ENCODE measurements around the gene TP53TG3F.
"Not testable (repeated sequence)": the region's sequence is repeated elsewhere in the genome, so short reads cannot be mapped to it uniquely, and the experiment has no call there.

Gene TP53TG3F, protein sequence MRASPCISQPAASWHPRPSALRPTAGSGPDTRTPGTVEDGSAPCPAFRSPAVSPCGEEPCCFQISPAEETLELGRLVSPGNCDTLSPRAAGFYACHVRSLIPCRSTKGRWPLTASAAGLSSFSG

DNA sequence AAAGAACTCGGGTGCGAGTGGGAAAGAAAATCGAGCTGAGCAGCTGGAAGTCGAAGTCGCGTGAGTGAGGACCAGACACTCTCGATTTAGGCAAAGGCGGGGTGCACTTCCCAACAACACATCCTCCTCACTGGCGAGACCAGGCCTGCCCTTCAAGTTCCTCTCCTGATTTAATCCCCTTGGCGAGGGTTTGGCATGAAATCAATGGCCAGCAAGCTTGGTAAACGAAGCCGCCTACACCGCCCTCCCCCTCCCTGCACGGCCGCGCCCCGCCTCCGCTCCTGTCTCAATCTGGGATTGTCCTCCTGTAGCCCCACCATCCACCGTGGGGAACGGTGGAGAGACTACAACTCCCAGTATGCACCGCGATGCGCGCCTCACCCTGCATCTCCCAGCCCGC lies at the start of gene TP53TG3F:
Gene TP53TG3F (plus strand): TSS at position 301 of the 400 bp plus-strand sequence. CDS start 68 bp downstream, at position 369.
- not testable (repeated sequence) for H3K36me3 Mint-ChIP-seq (ENCODE audit: low read depth); DNase-seq (ENCODE audit: low spot score); H3K9me3 Mint-ChIP-seq; H3K4me1 Mint-ChIP-seq (ENCODE audit: low read depth); H3K27me3 Mint-ChIP-seq (ENCODE audit: low read depth); H3K27ac Mint-ChIP-seq; H3K4me3 Mint-ChIP-seq

DNA sequence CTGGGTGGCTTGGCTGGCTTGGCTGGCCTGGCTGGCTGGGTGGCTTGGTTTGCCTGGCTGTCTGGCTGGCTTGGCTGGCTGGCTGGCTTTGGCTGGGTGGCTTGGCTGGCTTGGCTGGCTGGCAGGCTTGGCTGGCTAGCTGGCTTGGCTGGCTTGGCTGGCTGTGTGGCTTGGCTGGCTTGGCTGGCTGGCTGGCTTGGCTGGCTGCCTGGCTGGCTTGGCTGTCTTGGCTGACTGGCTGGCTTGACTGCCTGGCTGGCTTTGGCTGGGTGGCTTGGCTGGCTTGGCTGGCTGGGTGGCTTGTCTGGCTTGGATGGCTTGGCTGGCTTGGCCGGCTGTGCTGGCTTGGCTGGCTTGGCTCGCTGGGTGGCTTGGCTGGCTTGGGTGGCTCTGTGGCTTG lies 32.2 kb downstream of the TP53TG3F start:
- not testable (repeated sequence) for H3K9me3 Mint-ChIP-seq; H3K4me3 Mint-ChIP-seq; H3K27ac Mint-ChIP-seq; H3K36me3 Mint-ChIP-seq (ENCODE audit: low read depth); H3K4me1 Mint-ChIP-seq (ENCODE audit: low read depth); H3K27me3 Mint-ChIP-seq (ENCODE audit: low read depth)
- peak; percentile 3 for DNase-seq (ENCODE audit: low spot score)

- not testable (repeated sequence) for H3K4me1 Mint-ChIP-seq (ENCODE audit: low read depth); H3K4me3 Mint-ChIP-seq; H3K27ac Mint-ChIP-seq; H3K27me3 Mint-ChIP-seq (ENCODE audit: low read depth); H3K36me3 Mint-ChIP-seq (ENCODE audit: low read depth); DNase-seq (ENCODE audit: low spot score); H3K9me3 Mint-ChIP-seq
Observed at GRCh38 chr16:33507231-33507630, 47.8 kb downstream of the TP53TG3F start.

DNA sequence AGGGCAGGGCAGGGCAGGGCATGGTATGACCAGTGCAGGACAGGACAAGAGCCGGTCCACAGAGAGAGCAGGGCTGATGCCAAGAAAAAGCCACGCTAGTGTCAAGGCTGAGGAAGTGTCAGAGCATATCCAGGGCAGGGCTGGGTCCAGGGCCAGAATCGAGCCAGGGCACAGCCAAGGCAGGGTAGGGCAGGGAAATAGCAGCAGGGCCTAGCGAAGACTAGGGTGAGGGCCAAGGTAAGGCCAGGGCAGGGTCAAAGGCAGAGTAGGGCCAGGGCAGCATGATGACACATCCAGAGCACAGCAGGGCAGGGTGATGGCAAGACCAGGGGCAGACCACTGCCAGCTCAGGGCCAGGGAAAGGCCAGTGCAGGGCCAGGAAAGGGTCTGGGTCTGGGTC lies 49.7 kb downstream of the TP53TG3F start:
- not testable (repeated sequence) for H3K4me1 Mint-ChIP-seq (ENCODE audit: low read depth); DNase-seq (ENCODE audit: low spot score); H3K27me3 Mint-ChIP-seq (ENCODE audit: low read depth); H3K4me3 Mint-ChIP-seq; H3K27ac Mint-ChIP-seq; H3K36me3 Mint-ChIP-seq (ENCODE audit: low read depth); H3K9me3 Mint-ChIP-seq

GRCh38 chr16:33509906-33510305 lies 50.5 kb downstream of the TP53TG3F start:
- H3K4me1 Mint-ChIP-seq (ENCODE audit: low read depth); H3K27me3 Mint-ChIP-seq (ENCODE audit: low read depth); H3K9me3 Mint-ChIP-seq; H3K27ac Mint-ChIP-seq; H3K4me3 Mint-ChIP-seq; H3K36me3 Mint-ChIP-seq (ENCODE audit: low read depth); DNase-seq (ENCODE audit: low spot score): not testable (repeated sequence)

All from T-helper 2 cell treated with Interferon-gamma antibody and Interleukin-4, amounts not matched to agents 5 μg/mL and 100 μg/mL, for 36 hours (primary cell).